SK-N-SH treated with all-trans-retinoic acid at 6 μM for 48 hours (cell line): Measurements from ENCODE around the gene APCDD1L.

Source experiments
- ATAC-seq: fragments of 200-7000 bp; cut with Tn5 transposase; 3 replicates; pipeline ENCODE4 v1.9.1; 2020; ENCODE audit warnings: mild to moderate bottlenecking, moderate library complexity
- ARNTL ChIP-seq: fragments of 450-650 bp; formaldehyde crosslinking; IDR thresholded peaks from 2 replicates; pipeline ENCODE4 v1.5.0; 2020; ENCODE audit warnings: low read depth, mild to moderate bottlenecking, moderate library complexity, borderline replicate concordance
- BACH2 ChIP-seq: fragments of 250-450 bp; sonication (Bioruptor Pico); IDR thresholded peaks from 2 replicates; pipeline ENCODE4 v1.9.0; 2021; ENCODE audit warnings: mild to moderate bottlenecking, borderline replicate concordance
- CREB5 ChIP-seq: fragments of 250-450 bp; sonication (Bioruptor Pico); IDR thresholded peaks from 2 replicates; pipeline ENCODE4 v1.5.1; 2020; ENCODE audit warnings: low read depth, mild to moderate bottlenecking, moderate library complexity
- CSDC2 ChIP-seq: fragments of 250-450 bp; sonication (Bioruptor Pico); IDR thresholded peaks from 2 replicates; pipeline ENCODE4 v1.5.0; 2020; ENCODE audit warnings: mild to moderate bottlenecking, moderate library complexity
- ESRRG ChIP-seq: fragments of 250-450 bp; sonication (Bioruptor Pico); IDR thresholded peaks from 2 replicates; pipeline ENCODE4 v1.6.1; 2021; ENCODE audit warnings: mild to moderate bottlenecking
- GLIS3 ChIP-seq: fragments of 250-450 bp; sonication (Bioruptor Pico); IDR thresholded peaks from 2 replicates; pipeline ENCODE4 v1.5.0; 2020; ENCODE audit warnings: mild to moderate bottlenecking, moderate library complexity
- ISL1 ChIP-seq: fragments of 250-450 bp; sonication (Bioruptor Pico); IDR thresholded peaks from 2 replicates; pipeline ENCODE4 v2.1.2; 2022; ENCODE audit warnings: mild to moderate bottlenecking, moderate library complexity
- OSR1 ChIP-seq: fragments of 250-450 bp; sonication (Bioruptor Pico); IDR thresholded peaks from 2 replicates; pipeline ENCODE4 v1.8.0; 2022; ENCODE audit warnings: moderate library complexity, mild to moderate bottlenecking, inconsistent platforms
- PATZ1 ChIP-seq: fragments of 250-450 bp; sonication (Bioruptor Pico); IDR thresholded peaks from 2 replicates; pipeline ENCODE4 v1.8.0; 2020; ENCODE audit warnings: mild to moderate bottlenecking, moderate library complexity, borderline replicate concordance
- PPARA ChIP-seq: fragments of 250-450 bp; sonication (Bioruptor Pico); IDR thresholded peaks from 2 replicates; pipeline ENCODE4 v1.5.0; 2020; ENCODE audit warnings: mild to moderate bottlenecking, borderline replicate concordance
- RARB ChIP-seq: fragments of 250-450 bp; sonication (Bioruptor Pico); IDR thresholded peaks from 2 replicates; pipeline ENCODE4 v1.8.0; 2021; ENCODE audit warnings: mild to moderate bottlenecking, moderate library complexity
- SNAI2 ChIP-seq: fragments of 250-450 bp; sonication (Bioruptor Pico); IDR thresholded peaks from 2 replicates; pipeline ENCODE4 v1.5.0; 2020; ENCODE audit warnings: mild to moderate bottlenecking, moderate library complexity
- TCF4 ChIP-seq: fragments of 250-450 bp; sonication (Bioruptor Pico); IDR thresholded peaks from 2 replicates; pipeline ENCODE4 v1.8.0; 2021; ENCODE audit warnings: mild to moderate bottlenecking, moderate library complexity, borderline replicate concordance
- TOX ChIP-seq: fragments of 250-450 bp; sonication (Bioruptor Pico); IDR thresholded peaks from 2 replicates; pipeline ENCODE4 v1.8.0; 2021; ENCODE audit warnings: mild to moderate bottlenecking, moderate library complexity, borderline replicate concordance
- ZC3H10 ChIP-seq: fragments of 250-450 bp; sonication (Bioruptor Pico); IDR thresholded peaks from 2 replicates; pipeline ENCODE4 v1.5.1; 2021; ENCODE audit warnings: mild to moderate bottlenecking, moderate library complexity
- ZFP3 ChIP-seq: fragments of 250-450 bp; sonication (Bioruptor Pico); IDR thresholded peaks from 2 replicates; pipeline ENCODE4 v1.5.0; 2020; ENCODE audit warnings: mild to moderate bottlenecking, moderate library complexity
- ZFP30 ChIP-seq: fragments of 450-650 bp; formaldehyde crosslinking; IDR thresholded peaks from 2 replicates; pipeline ENCODE4 v1.5.0; 2022; ENCODE audit warnings: mild to moderate bottlenecking, moderate library complexity
- ZNF565 ChIP-seq: fragments of 450-650 bp; formaldehyde crosslinking; conservative IDR thresholded peaks from 2 replicates; pipeline ENCODE4 v1.5.0; 2020; ENCODE audit warnings: low read depth, mild to moderate bottlenecking, moderate library complexity
- ZNF70 ChIP-seq: fragments of 450-650 bp; formaldehyde crosslinking; IDR thresholded peaks from 2 replicates; pipeline ENCODE4 v1.5.0; 2020; ENCODE audit warnings: mild to moderate bottlenecking, moderate library complexity
- ZNF8 ChIP-seq: fragments of 450-650 bp; formaldehyde crosslinking; IDR thresholded peaks from 2 replicates; pipeline ENCODE4 v1.5.0; 2020; ENCODE audit warnings: mild to moderate bottlenecking, moderate library complexity
- TF ChIP-seq, protein P1 (sequence below): fragments of 250-450 bp; sonication (Bioruptor Pico); IDR thresholded peaks from 2 replicates; pipeline ENCODE4 v1.5.0; 2020; ENCODE audit warnings: mild to moderate bottlenecking, moderate library complexity

APCDD1L gene

DNA sequence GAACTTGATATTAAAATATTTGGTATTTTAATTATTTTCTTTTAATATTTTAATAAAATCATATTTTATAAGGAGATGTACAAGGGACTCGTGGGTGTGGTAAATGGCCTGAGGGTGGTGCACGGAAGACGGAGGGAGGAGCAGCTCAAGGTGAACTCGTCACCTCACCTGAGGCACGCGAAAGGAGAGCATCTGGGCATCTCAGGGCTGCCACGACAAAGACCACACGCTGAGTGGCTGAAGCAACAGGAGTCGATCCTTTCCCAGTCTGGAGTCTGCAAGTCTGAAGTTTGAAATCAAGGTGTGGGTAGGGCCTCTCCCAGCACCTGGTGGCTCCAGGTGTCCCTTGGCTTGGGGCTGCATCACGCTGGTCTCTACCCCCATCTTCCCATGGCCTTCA is 39.7 kb downstream of the APCDD1L start:
- no peak for TF ChIP-seq ARNTL
- no peak for TF ChIP-seq ESRRG (CRISPR knock-in tag)
- TF ChIP-seq ZNF565, result no peak
- no peak for TF ChIP-seq ZNF8 (CRISPR knock-in tag)
- no peak for TF ChIP-seq ZFP30
- no peak for TF ChIP-seq CREB5
- TF ChIP-seq PPARA (CRISPR knock-in tag), result no peak
- no peak for TF ChIP-seq ISL1 (CRISPR knock-in tag)
- ATAC-seq, result no peak

- no peak for ATAC-seq
- TF ChIP-seq OSR1 (CRISPR knock-in tag) (no peak), ISL1 (CRISPR knock-in tag) (no peak), ZNF8 (CRISPR knock-in tag) (no peak), ZNF565 (no peak), TOX (CRISPR knock-in tag) (no peak), ARNTL (no peak), ZFP3 (CRISPR knock-in tag) (no peak), GLIS3 (no peak), CSDC2 (no peak)
- TF ChIP-seq, all 23 proteins: peak for 0
Observed at GRCh38 chr20:58473453-58474425, 41.5 kb downstream of the APCDD1L start.

DNA sequence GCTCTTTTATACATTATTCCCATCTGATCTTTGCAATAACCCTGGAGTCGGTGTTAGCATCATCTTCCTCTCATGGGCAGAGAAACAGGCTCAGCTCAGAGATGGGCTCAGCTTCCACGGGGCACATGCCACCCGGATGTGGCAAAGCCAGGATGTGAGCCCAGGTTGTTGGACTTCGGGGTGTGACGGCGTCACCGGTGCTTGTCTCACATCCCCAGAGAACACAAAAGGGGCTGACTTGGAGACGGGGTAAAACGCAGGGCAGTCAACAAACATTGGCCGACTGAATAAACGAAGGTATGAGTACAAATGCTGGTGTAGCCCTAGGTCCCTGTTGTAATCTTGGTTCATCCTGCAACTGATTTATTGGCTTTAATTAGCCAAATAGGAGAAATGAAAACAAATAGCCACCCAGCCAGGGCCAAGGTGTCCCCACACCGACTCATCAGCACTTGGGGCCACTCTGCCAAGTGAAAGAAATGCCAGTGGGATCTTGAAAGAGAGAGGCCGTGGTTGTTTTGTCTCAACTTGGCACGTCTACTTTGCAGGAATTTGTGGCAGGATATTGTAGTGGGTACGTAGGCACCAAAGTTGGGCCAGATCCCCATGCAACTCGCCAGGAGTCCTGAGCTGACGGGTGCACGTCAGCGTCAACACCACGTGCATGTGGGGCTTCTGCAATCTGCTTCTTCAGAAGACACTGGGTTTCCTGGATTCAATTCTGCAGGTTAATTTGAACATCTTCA is 42.8 kb downstream of the APCDD1L start:
- no peak for ATAC-seq
- TF ChIP-seq ZNF565, result no peak
- no peak for TF ChIP-seq BACH2 (CRISPR knock-in tag)
- no peak for TF ChIP-seq ZFP30
- TF ChIP-seq CSDC2, result no peak
- TF ChIP-seq, protein P1, sequence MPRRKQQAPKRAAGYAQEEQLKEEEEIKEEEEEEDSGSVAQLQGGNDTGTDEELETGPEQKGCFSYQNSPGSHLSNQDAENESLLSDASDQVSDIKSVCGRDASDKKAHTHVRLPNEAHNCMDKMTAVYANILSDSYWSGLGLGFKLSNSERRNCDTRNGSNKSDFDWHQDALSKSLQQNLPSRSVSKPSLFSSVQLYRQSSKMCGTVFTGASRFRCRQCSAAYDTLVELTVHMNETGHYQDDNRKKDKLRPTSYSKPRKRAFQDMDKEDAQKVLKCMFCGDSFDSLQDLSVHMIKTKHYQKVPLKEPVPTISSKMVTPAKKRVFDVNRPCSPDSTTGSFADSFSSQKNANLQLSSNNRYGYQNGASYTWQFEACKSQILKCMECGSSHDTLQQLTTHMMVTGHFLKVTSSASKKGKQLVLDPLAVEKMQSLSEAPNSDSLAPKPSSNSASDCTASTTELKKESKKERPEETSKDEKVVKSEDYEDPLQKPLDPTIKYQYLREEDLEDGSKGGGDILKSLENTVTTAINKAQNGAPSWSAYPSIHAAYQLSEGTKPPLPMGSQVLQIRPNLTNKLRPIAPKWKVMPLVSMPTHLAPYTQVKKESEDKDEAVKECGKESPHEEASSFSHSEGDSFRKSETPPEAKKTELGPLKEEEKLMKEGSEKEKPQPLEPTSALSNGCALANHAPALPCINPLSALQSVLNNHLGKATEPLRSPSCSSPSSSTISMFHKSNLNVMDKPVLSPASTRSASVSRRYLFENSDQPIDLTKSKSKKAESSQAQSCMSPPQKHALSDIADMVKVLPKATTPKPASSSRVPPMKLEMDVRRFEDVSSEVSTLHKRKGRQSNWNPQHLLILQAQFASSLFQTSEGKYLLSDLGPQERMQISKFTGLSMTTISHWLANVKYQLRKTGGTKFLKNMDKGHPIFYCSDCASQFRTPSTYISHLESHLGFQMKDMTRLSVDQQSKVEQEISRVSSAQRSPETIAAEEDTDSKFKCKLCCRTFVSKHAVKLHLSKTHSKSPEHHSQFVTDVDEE (CRISPR knock-in tag), result no peak
- no peak for TF ChIP-seq SNAI2
- no peak for TF ChIP-seq ESRRG (CRISPR knock-in tag)

DNA sequence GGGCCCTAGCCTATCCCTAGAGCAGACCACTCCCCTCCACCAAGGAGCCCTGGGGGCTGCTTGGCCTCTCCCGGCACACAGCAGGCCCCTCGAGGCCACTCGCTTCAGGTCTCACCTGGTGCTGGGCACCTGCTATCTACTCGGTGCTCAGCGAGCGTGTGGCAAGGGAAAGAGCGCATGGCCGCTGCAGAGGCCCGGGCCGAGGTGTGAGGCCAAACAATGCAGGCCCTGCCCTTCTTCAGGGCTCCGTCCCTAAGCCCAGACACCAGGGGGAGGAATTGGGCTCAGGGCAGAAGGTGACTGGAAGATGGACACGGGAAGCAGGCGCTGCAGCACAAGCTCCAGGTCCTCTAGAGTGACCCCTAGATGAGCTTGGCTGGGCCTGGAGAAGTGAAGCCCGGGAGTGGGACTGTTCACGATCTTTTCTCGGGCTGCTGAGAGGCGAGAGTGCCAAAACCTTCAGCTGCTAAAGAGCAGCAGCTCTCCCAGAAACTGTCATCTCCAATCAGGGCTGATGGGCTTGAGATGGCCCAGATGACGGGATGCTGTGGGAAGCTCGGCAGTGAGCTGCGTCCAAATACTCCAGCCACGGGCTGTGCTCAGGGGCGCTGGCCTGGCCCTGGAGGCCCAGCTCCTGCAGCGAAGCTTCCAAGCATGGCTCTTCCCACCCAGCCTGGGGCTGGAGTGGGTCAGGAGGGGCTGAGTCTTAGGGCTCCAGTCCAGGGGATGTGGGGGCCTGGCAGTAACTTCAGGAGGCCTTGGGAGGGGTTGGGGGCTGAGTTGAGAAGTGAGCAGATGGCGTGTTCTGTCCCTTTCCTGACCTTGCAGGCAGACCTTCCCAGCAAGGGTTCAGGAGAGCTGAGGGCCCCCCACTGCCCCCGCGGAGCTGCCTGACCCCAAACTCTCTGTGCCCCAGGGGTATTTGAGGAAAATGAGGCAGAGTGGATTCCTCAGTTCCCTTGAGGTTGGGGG is 43.7 kb downstream of the APCDD1L start:
- ATAC-seq, result peak; percentile 93
- TF ChIP-seq GLIS3 (no peak), ISL1 (CRISPR knock-in tag) (peak; percentile 64), ZNF8 (CRISPR knock-in tag) (no peak), ZNF70 (CRISPR knock-in tag) (no peak), PPARA (CRISPR knock-in tag) (no peak), RARB (no peak), PATZ1 (CRISPR knock-in tag) (no peak), ARNTL (no peak), TOX (CRISPR knock-in tag) (no peak), CSDC2 (no peak), CREB5 (peak; percentile 61; the same call in 1 of the 2 replicates), TCF4 (CRISPR knock-in tag) (peak; percentile 93), ZC3H10 (CRISPR knock-in tag) (no peak), ESRRG (CRISPR knock-in tag) (peak; percentile 53; the same call in 1 of the 2 replicates)
- TF ChIP-seq, protein P1 (CRISPR knock-in tag), result peak; percentile 85
